IPS-18a (cell line): ENCODE data around the gene DRG2.

ENCODE experiments used
- H3K27ac ChIP-seq: one replicate; pipeline ENCODE4 v1.5.1; 2013; ENCODE audit warnings: low read length
- H3K27me3 ChIP-seq: one replicate; pipeline ENCODE4 v1.6.1; 2013; ENCODE audit warnings: mild to moderate bottlenecking, low read length; ENCODE audit not compliant: control insufficient read depth, insufficient read depth
- H3K36me3 ChIP-seq: one replicate; pipeline ENCODE4 v1.6.1; 2013; ENCODE audit warnings: low read depth, low read length; ENCODE audit not compliant: control insufficient read depth
- H3K4me1 ChIP-seq: one replicate; pipeline ENCODE4 v1.6.1; 2013; ENCODE audit warnings: low read depth, low read length; ENCODE audit not compliant: control insufficient read depth
- H3K4me3 ChIP-seq: one replicate; pipeline ENCODE4 v1.5.1; 2013; ENCODE audit warnings: low read length
- H3K9ac ChIP-seq: one replicate; pipeline ENCODE4 v1.6.1; 2013; ENCODE audit warnings: mild to moderate bottlenecking, low read length, moderate library complexity
- H3K9me3 ChIP-seq: one replicate; pipeline ENCODE4 v1.6.1; 2013; ENCODE audit warnings: low read depth, low read length; ENCODE audit not compliant: control insufficient read depth

DRG2 gene

GRCh38 chr17:18055597-18055996, 32.2 kb upstream of the DRG2 start:
- Histone ChIP-seq H3K4me1 (no peaks in the 10 kb centered on the region), H3K27ac (no peak overlapping the region)

GRCh38 chr17:18056214-18056613, 31.5 kb upstream of the DRG2 start:
- H3K27me3 ChIP-seq = no peaks in the 10 kb centered on the region
- H3K27ac ChIP-seq = no peak overlapping the region
- H3K4me1 ChIP-seq = no peaks in the 10 kb centered on the region
- H3K9me3 ChIP-seq = no peaks in the 10 kb centered on the region
- no peak overlapping the region for H3K4me3 ChIP-seq
- H3K36me3 ChIP-seq = peaks cover 23% of the 10 kb centered on the region
- no peak overlapping the region for H3K9ac ChIP-seq

More at GRCh38 chr17:18055597-18055996, 32.2 kb upstream of the DRG2 start:
- no peak overlapping the region for H3K9ac ChIP-seq
- H3K4me3 ChIP-seq = no peak overlapping the region
- H3K9me3 ChIP-seq = no peaks in the 10 kb centered on the region
- H3K27me3 ChIP-seq = no peaks in the 10 kb centered on the region
- H3K36me3 ChIP-seq = peaks cover 23% of the 10 kb centered on the region

- no peak overlapping the region for H3K27ac ChIP-seq
- H3K9me3 ChIP-seq = no peaks in the 10 kb centered on the region
- H3K9ac ChIP-seq = no peak overlapping the region
- H3K36me3 ChIP-seq = peaks cover 23% of the 10 kb centered on the region
- no peak overlapping the region for H3K4me3 ChIP-seq
- no peaks in the 10 kb centered on the region for H3K4me1 ChIP-seq
- H3K27me3 ChIP-seq = no peaks in the 10 kb centered on the region
Observed at GRCh38 chr17:18059283-18059682, 28.5 kb upstream of the DRG2 start.

GRCh38 chr17:18064053-18064452, 23.7 kb upstream of the DRG2 start:
- Histone ChIP-seq H3K9ac (no peak overlapping the region), H3K36me3 (peaks cover 13% of the 10 kb centered on the region), H3K9me3 (no peaks in the 10 kb centered on the region), H3K27me3 (no peaks in the 10 kb centered on the region), H3K4me1 (no peaks in the 10 kb centered on the region), H3K4me3 (no peak overlapping the region), H3K27ac (no peak overlapping the region)

GRCh38 chr17:18065546-18065945, 22.2 kb upstream of the DRG2 start:
- Histone ChIP-seq H3K4me3 (no peak overlapping the region), H3K36me3 (peaks cover 10% of the 10 kb centered on the region), H3K27me3 (no peaks in the 10 kb centered on the region), H3K9me3 (no peaks in the 10 kb centered on the region), H3K9ac (no peak overlapping the region), H3K27ac (no peak overlapping the region), H3K4me1 (no peaks in the 10 kb centered on the region)

- H3K9me3 ChIP-seq = no peaks in the 10 kb centered on the region
- no peaks in the 10 kb centered on the region for H3K27me3 ChIP-seq
- peaks cover 6% of the 10 kb centered on the region for H3K36me3 ChIP-seq
- H3K9ac ChIP-seq = no peak overlapping the region
- no peak overlapping the region for H3K4me3 ChIP-seq
- no peaks in the 10 kb centered on the region for H3K4me1 ChIP-seq
- H3K27ac ChIP-seq = no peak overlapping the region
Observed at GRCh38 chr17:18066866-18067265, 20.9 kb upstream of the DRG2 start.

- Histone ChIP-seq H3K36me3 (peaks cover 4% of the 10 kb centered on the region), H3K27me3 (no peaks in the 10 kb centered on the region), H3K4me3 (no peak overlapping the region), H3K9ac (no peak overlapping the region), H3K9me3 (no peaks in the 10 kb centered on the region), H3K27ac (no peak overlapping the region), H3K4me1 (no peaks in the 10 kb centered on the region)
Observed at GRCh38 chr17:18069101-18069500, 18.6 kb upstream of the DRG2 start.

- Histone ChIP-seq H3K36me3 (no peaks in the 10 kb centered on the region), H3K27ac (no peak overlapping the region), H3K9ac (no peak overlapping the region), H3K4me1 (no peaks in the 10 kb centered on the region), H3K9me3 (no peaks in the 10 kb centered on the region), H3K27me3 (no peaks in the 10 kb centered on the region), H3K4me3 (no peak overlapping the region)
Observed at GRCh38 chr17:18070861-18071340, 16.8 kb upstream of the DRG2 start.

GRCh38 chr17:18071751-18072150, 16.0 kb upstream of the DRG2 start:
- no peaks in the 10 kb centered on the region for H3K4me1 ChIP-seq
- H3K27me3 ChIP-seq = no peaks in the 10 kb centered on the region
- H3K36me3 ChIP-seq = no peaks in the 10 kb centered on the region
- no peak overlapping the region for H3K27ac ChIP-seq
- no peaks in the 10 kb centered on the region for H3K9me3 ChIP-seq
- H3K4me3 ChIP-seq = no peak overlapping the region
- no peak overlapping the region for H3K9ac ChIP-seq

GRCh38 chr17:18074566-18075272, 13.0 kb upstream of the DRG2 start:
- H3K9me3 ChIP-seq = no peaks in the 10 kb centered on the region
- H3K36me3 ChIP-seq = no peaks in the 10 kb centered on the region
- H3K9ac ChIP-seq = no peak overlapping the region
- H3K27ac ChIP-seq = no peak overlapping the region
- H3K27me3 ChIP-seq = no peaks in the 10 kb centered on the region
- no peaks in the 10 kb centered on the region for H3K4me1 ChIP-seq
- H3K4me3 ChIP-seq = no peak overlapping the region

- no peak overlapping the region for H3K4me3 ChIP-seq
- H3K9ac ChIP-seq = no peak overlapping the region
- no peaks in the 10 kb centered on the region for H3K27me3 ChIP-seq
- H3K9me3 ChIP-seq = no peaks in the 10 kb centered on the region
- no peak overlapping the region for H3K27ac ChIP-seq
- H3K4me1 ChIP-seq = no peaks in the 10 kb centered on the region
- no peaks in the 10 kb centered on the region for H3K36me3 ChIP-seq
Observed at GRCh38 chr17:18076936-18077335, 10.8 kb upstream of the DRG2 start.

- H3K27ac ChIP-seq = no peak overlapping the region
- H3K4me3 ChIP-seq = no peak overlapping the region
- no peaks in the 10 kb centered on the region for H3K9me3 ChIP-seq
- no peaks in the 10 kb centered on the region for H3K27me3 ChIP-seq
- no peaks in the 10 kb centered on the region for H3K4me1 ChIP-seq
- H3K9ac ChIP-seq = no peak overlapping the region
- no peaks in the 10 kb centered on the region for H3K36me3 ChIP-seq
Observed at GRCh38 chr17:18079543-18079942, 8.2 kb upstream of the DRG2 start.
